ENCODE data around the gene RNF5. TPM values are rescaled to one million over a fixed set of nuclear protein-coding genes. Genes with fewer than 3 reads are reported as not detected.
"Not testable (repeated sequence)": the region's sequence is repeated elsewhere in the genome, so short reads cannot be mapped to it uniquely, and the experiment has no call there.

RNF5 gene
- total and polyA plus RNA-seq, 7 donors = 61.5 to 220 (median 107) TPM

GRCh38 chr6:32185681-32186131 lies 7.5 kb downstream of the RNF5 start:
- peak overlapping the region; percentile 83 to 100 (median 96) for H3K27ac ChIP-seq
- 24 to 40% methylated on average over 11 of the region's 11 CpGs for WGBS, 2 donors

GRCh38 chr6:32186151-32186840 lies 8.1 kb downstream of the RNF5 start:
- H3K4me1 ChIP-seq = peaks cover 0 to 67% (median 51%) of the 10 kb centered on the region in 4 donors
- DNase-seq, H3K4me3 ChIP-seq, H3K27me3 ChIP-seq, H3K9me3 ChIP-seq: not testable (repeated sequence)
- peaks cover 0 to 47% (median 13%) of the 10 kb centered on the region in 4 donors for H3K36me3 ChIP-seq
- intact Hi-C loops (cut with DNase I) = loop anchor here (5.0 kb wide), 1 partner anchor 644 kb away; the partner anchor contains the start of gene DDX39B
- H3K27ac ChIP-seq = peak overlapping the region; percentile 83 to 100 (median 96)
- WGBS, 2 donors = 71% methylated on average over 10 of the region's 10 CpGs

More at GRCh38 chr6:32185681-32186131, 7.5 kb downstream of the RNF5 start:
- not testable (repeated sequence) for H3K27me3 ChIP-seq, H3K9me3 ChIP-seq, H3K4me3 ChIP-seq
- peak in 2 of 4 donors; percentile 13 to 55 for TF ChIP-seq POLR2AphosphoS5 (IDR thresholded peaks at IDR 0.05)
- DNase-seq = peak; percentile 97
- peaks cover 0 to 64% (median 45%) of the 10 kb centered on the region in 4 donors for H3K4me1 ChIP-seq
- H3K36me3 ChIP-seq = peaks cover 6 to 53% (median 19%) of the 10 kb centered on the region in 4 donors
- intact Hi-C loops (cut with DNase I) = loop anchor here (5.0 kb wide), 1 partner anchor 643 kb away; the partner anchor contains the start of gene DDX39B

- Histone ChIP-seq H3K27me3 (no peaks in the 10 kb centered on the region), H3K9me3 (no peaks in the 10 kb centered on the region), H3K4me1 (peaks cover 0 to 62% (median 49%) of the 10 kb centered on the region in 4 donors), H3K36me3 (peaks cover 0 to 39% (median 13%) of the 10 kb centered on the region in 4 donors), H3K27ac (peak overlapping the region; percentile 83 to 100 (median 96)), H3K4me3 (no peak overlapping the region)
- TF ChIP-seq POLR2AphosphoS5 (IDR thresholded peaks at IDR 0.05) (no peak), POLR2A (IDR thresholded peaks at IDR 0.05) (no peak)
- intact Hi-C loops (cut with DNase I) = loop anchor here (5.0 kb wide), 1 partner anchor 645 kb away; the partner anchor contains the start of gene DDX39B
- DNase-seq = no peak
- WGBS, 2 donors = 57 to 78% methylated on average over 12 of the region's 12 CpGs
Observed at GRCh38 chr6:32187009-32187709, 9.0 kb downstream of the RNF5 start.

GRCh38 chr6:32187725-32188380 lies 9.6 kb downstream of the RNF5 start:
- Histone ChIP-seq H3K27ac (peak overlapping the region; percentile 93 to 100 (median 96)), H3K4me3 (peak overlapping the region in 3 of 4 donors; percentile 92 to 98 (median 93)), H3K36me3 (peaks cover 0 to 32% (median 13%) of the 10 kb centered on the region in 4 donors), H3K4me1 (peaks cover 0 to 63% (median 50%) of the 10 kb centered on the region in 4 donors)
- 79 to 85% methylated on average over 18 of the region's 18 CpGs for WGBS, 2 donors
- not testable (repeated sequence) for H3K27me3 ChIP-seq, DNase-seq, H3K9me3 ChIP-seq
- intact Hi-C loops (cut with DNase I) = loop anchor here (5.0 kb wide), 1 partner anchor 646 kb away; the partner anchor contains the start of gene DDX39B

- Histone ChIP-seq H3K36me3 (peaks cover 0 to 25% (median 13%) of the 10 kb centered on the region in 4 donors), H3K4me3 (peak overlapping the region; percentile 76 to 98 (median 92)), H3K27ac (peak overlapping the region; percentile 93 to 100 (median 96)), H3K4me1 (peaks cover 0 to 63% (median 50%) of the 10 kb centered on the region in 4 donors), H3K27me3 (no peaks in the 10 kb centered on the region), H3K9me3 (no peaks in the 10 kb centered on the region)
- intact Hi-C loops (cut with DNase I) = loop anchor here (5.0 kb wide), 1 partner anchor 646 kb away; the partner anchor contains the start of gene DDX39B
- peak; percentile 81 for DNase-seq
- WGBS, 2 donors = 26 to 41% methylated on average over 13 of the region's 13 CpGs
- TF ChIP-seq EP300 (IDR thresholded peaks at IDR 0.05) = no peak
- TF ChIP-seq POLR2AphosphoS5 (IDR thresholded peaks at IDR 0.05) = peak in 2 of 4 donors; percentile 14 to 47
- no peak for TF ChIP-seq CTCF (IDR thresholded peaks at IDR 0.05)
- TF ChIP-seq POLR2A (IDR thresholded peaks at IDR 0.05) = no peak
Observed at GRCh38 chr6:32188381-32189068, 10.3 kb downstream of the RNF5 start.

Measured in sigmoid colon (tissue), 7 donors.